ENCODE results near the gene CRNN.

Gene CRNN

GRCh38 chr1:152440635-152441471 lies 26.8 kb upstream of the CRNN start:
- Histone ChIP-seq H3K4me3 (ENCODE audit: low read length) (no peak overlapping the region), H3K27ac (ENCODE audit: low read depth, low read length) (no peak overlapping the region), H3K9me2 (replicated peaks; ENCODE audit: control insufficient read depth, low read length) (no peaks in the 10 kb centered on the region), H3F3A (ENCODE audit: control insufficient read depth, insufficient read depth) (no peaks in the 10 kb centered on the region), H4K20me1 (ENCODE audit: control insufficient read depth, insufficient read depth, low read depth, low read length) (no peaks in the 10 kb centered on the region), H3K4me1 (ENCODE audit: control insufficient read depth, low read length) (no peaks in the 10 kb centered on the region), H3K4me2 (ENCODE audit: low read length) (no peak overlapping the region), H3K79me2 (ENCODE audit: control insufficient read depth, low read length) (no peaks in the 10 kb centered on the region), H3K36me3 (ENCODE audit: control insufficient read depth, low read length) (no peaks in the 10 kb centered on the region), H3K27me3 (ENCODE audit: control insufficient read depth, low read length) (peaks cover 4% of the 10 kb centered on the region; the same call in 1 of the 2 replicates), H3K9me3 (ENCODE audit: control insufficient read depth, insufficient read depth, low read length) (no peaks in the 10 kb centered on the region)
- TF ChIP-seq, protein P1, sequence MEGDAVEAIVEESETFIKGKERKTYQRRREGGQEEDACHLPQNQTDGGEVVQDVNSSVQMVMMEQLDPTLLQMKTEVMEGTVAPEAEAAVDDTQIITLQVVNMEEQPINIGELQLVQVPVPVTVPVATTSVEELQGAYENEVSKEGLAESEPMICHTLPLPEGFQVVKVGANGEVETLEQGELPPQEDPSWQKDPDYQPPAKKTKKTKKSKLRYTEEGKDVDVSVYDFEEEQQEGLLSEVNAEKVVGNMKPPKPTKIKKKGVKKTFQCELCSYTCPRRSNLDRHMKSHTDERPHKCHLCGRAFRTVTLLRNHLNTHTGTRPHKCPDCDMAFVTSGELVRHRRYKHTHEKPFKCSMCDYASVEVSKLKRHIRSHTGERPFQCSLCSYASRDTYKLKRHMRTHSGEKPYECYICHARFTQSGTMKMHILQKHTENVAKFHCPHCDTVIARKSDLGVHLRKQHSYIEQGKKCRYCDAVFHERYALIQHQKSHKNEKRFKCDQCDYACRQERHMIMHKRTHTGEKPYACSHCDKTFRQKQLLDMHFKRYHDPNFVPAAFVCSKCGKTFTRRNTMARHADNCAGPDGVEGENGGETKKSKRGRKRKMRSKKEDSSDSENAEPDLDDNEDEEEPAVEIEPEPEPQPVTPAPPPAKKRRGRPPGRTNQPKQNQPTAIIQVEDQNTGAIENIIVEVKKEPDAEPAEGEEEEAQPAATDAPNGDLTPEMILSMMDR (IDR thresholded peaks at IDR 0.05; ENCODE audit: low read depth, low read length, poor library complexity, severe bottlenecking): peak; percentile 80
- no peak for TF ChIP-seq EZH2phosphoT487 (IDR thresholded peaks at IDR 0.05; ENCODE audit: borderline replicate concordance, low read length)

GRCh38 chr1:152436593-152437496 lies 22.8 kb upstream of the CRNN start:
- TF ChIP-seq EZH2phosphoT487 (IDR thresholded peaks at IDR 0.05; ENCODE audit: borderline replicate concordance, low read length): no peak
- TF ChIP-seq, protein P1 (IDR thresholded peaks at IDR 0.05; ENCODE audit: low read depth, low read length, poor library complexity, severe bottlenecking): no peak
- no peaks in the 10 kb centered on the region for H3K9me3 ChIP-seq (ENCODE audit: control insufficient read depth, insufficient read depth, low read length)
- H3K4me2 ChIP-seq (ENCODE audit: low read length): no peak overlapping the region
- H3K27ac ChIP-seq (ENCODE audit: low read depth, low read length): no peak overlapping the region
- H3K27me3 ChIP-seq (ENCODE audit: control insufficient read depth, low read length): peaks cover 4% of the 10 kb centered on the region; the same call in 1 of the 2 replicates
- H3F3A ChIP-seq (ENCODE audit: control insufficient read depth, insufficient read depth): no peaks in the 10 kb centered on the region
- no peaks in the 10 kb centered on the region for H3K9me2 ChIP-seq (replicated peaks; ENCODE audit: control insufficient read depth, low read length)
- no peaks in the 10 kb centered on the region for H4K20me1 ChIP-seq (ENCODE audit: control insufficient read depth, insufficient read depth, low read depth, low read length)
- no peak overlapping the region for H3K4me3 ChIP-seq (ENCODE audit: low read length)
- no peaks in the 10 kb centered on the region for H3K4me1 ChIP-seq (ENCODE audit: control insufficient read depth, low read length)
- H3K36me3 ChIP-seq (ENCODE audit: control insufficient read depth, low read length): no peaks in the 10 kb centered on the region
- no peaks in the 10 kb centered on the region for H3K79me2 ChIP-seq (ENCODE audit: control insufficient read depth, low read length)

GRCh38 chr1:152427458-152427857 lies 13.4 kb upstream of the CRNN start:
- H3K27ac ChIP-seq (ENCODE audit: low read depth, low read length): no peak overlapping the region
- no peak overlapping the region for H3K4me3 ChIP-seq (ENCODE audit: low read length)
- no peaks in the 10 kb centered on the region for H3K79me2 ChIP-seq (ENCODE audit: control insufficient read depth, low read length)
- no peaks in the 10 kb centered on the region for H3K36me3 ChIP-seq (ENCODE audit: control insufficient read depth, low read length)
- H3K9me3 ChIP-seq (ENCODE audit: control insufficient read depth, insufficient read depth, low read length): no peaks in the 10 kb centered on the region
- H3K9me2 ChIP-seq (replicated peaks; ENCODE audit: control insufficient read depth, low read length): no peaks in the 10 kb centered on the region
- no peaks in the 10 kb centered on the region for H3F3A ChIP-seq (ENCODE audit: control insufficient read depth, insufficient read depth)
- H4K20me1 ChIP-seq (ENCODE audit: control insufficient read depth, insufficient read depth, low read depth, low read length): no peaks in the 10 kb centered on the region
- no peaks in the 10 kb centered on the region for H3K27me3 ChIP-seq (ENCODE audit: control insufficient read depth, low read length)
- no peaks in the 10 kb centered on the region for H3K4me1 ChIP-seq (ENCODE audit: control insufficient read depth, low read length)
- no peak overlapping the region for H3K4me2 ChIP-seq (ENCODE audit: low read length)
- no peak for TF ChIP-seq EZH2phosphoT487 (IDR thresholded peaks at IDR 0.05; ENCODE audit: borderline replicate concordance, low read length)
- TF ChIP-seq, protein P1 (IDR thresholded peaks at IDR 0.05; ENCODE audit: low read depth, low read length, poor library complexity, severe bottlenecking): no peak
